ENCODE measurements around the gene CRB1. TPM values are rescaled to one million over a fixed set of nuclear protein-coding genes. Genes with fewer than 3 reads are reported as not detected.

The CRB1 gene
- total RNA-seq, 1 donor from 2014 or later = 2.6 TPM

DNA sequence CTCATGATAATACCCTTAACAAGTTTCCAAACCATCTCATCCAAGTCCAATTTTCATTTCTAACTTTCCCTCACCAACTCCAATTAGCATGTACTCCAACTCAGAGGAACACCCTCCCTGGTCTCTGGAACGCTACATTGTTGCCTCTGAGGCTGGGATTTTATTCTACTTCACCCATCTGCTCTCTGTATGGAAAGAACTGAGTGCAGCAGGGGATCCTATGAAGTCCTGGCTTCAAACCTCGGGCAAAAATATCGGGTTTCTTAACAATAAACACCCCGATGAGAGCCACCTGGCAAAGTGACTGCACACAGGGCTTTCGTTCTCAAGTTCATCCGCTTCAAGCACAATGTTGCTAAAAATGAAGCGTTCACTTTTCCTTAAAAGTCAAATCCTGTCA, 99.6 kb downstream of the CRB1 start:
- no peak overlapping the region for H3K4me3 Mint-ChIP-seq
- no peaks in the 10 kb centered on the region for H3K79me2 ChIP-seq (ENCODE audit: low read depth)
- H3K4me3 ChIP-seq = no peak overlapping the region
- H3K27me3 Mint-ChIP-seq (ENCODE audit: insufficient read depth, low read depth) = peaks cover 2% of the 10 kb centered on the region
- no peak overlapping the region for H3K9ac ChIP-seq
- H3K36me3 ChIP-seq = no peaks in the 10 kb centered on the region
- DNase-seq (ENCODE audit: low spot score) = no peak
- no peak overlapping the region for H3K27ac ChIP-seq
- H4K20me1 ChIP-seq (ENCODE audit: low read depth) = no peaks in the 10 kb centered on the region
- H3K27ac Mint-ChIP-seq = no peak overlapping the region
- H3K27me3 ChIP-seq = no peaks in the 10 kb centered on the region
- H3K4me2 ChIP-seq = no peak overlapping the region
- TF ChIP-seq EZH2phosphoT487 (IDR thresholded peaks at IDR 0.05) = no peak
- TF ChIP-seq EZH2 (IDR thresholded peaks at IDR 0.05) = no peak
- TF ChIP-seq, protein P1, sequence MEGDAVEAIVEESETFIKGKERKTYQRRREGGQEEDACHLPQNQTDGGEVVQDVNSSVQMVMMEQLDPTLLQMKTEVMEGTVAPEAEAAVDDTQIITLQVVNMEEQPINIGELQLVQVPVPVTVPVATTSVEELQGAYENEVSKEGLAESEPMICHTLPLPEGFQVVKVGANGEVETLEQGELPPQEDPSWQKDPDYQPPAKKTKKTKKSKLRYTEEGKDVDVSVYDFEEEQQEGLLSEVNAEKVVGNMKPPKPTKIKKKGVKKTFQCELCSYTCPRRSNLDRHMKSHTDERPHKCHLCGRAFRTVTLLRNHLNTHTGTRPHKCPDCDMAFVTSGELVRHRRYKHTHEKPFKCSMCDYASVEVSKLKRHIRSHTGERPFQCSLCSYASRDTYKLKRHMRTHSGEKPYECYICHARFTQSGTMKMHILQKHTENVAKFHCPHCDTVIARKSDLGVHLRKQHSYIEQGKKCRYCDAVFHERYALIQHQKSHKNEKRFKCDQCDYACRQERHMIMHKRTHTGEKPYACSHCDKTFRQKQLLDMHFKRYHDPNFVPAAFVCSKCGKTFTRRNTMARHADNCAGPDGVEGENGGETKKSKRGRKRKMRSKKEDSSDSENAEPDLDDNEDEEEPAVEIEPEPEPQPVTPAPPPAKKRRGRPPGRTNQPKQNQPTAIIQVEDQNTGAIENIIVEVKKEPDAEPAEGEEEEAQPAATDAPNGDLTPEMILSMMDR (IDR thresholded peaks at IDR 0.05) = no peak
- H3K4me1 Mint-ChIP-seq = peaks cover 2% of the 10 kb centered on the region
- H3K4me1 ChIP-seq = peaks cover 13% of the 10 kb centered on the region
- H3F3A ChIP-seq (ENCODE audit: low read depth) = no peaks in the 10 kb centered on the region
- H3K36me3 Mint-ChIP-seq = no peaks in the 10 kb centered on the region
- no peaks in the 10 kb centered on the region for H3K9me3 ChIP-seq (ENCODE audit: low read depth)
- no peaks in the 10 kb centered on the region for H3K9me3 Mint-ChIP-seq
- no peak overlapping the region for H2AFZ ChIP-seq (replicated peaks)

DNA sequence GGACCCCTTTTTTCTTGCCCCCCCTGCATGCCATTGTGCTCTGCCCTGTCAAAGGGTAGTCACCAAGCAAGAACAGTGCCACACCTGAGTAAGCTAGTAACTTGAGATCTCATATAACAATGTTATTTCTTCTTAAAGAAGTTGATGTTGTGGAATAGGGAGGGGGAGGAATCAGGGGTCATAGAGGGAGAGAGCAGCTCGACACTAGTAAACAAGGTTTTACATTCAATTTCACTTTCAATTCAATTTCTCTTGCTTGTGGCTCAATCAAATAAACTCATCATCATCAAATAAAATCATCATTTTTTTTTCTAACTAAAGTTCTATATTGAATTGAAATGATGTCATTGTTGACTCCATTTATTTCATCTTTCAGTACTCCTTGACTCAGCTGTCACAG, 106.4 kb downstream of the CRB1 start:
- Histone ChIP-seq H3K4me1 (no peaks in the 10 kb centered on the region), H2AFZ (replicated peaks) (no peak overlapping the region), H3K4me2 (no peak overlapping the region), H3K79me2 (ENCODE audit: low read depth) (no peaks in the 10 kb centered on the region), H3K27ac (no peak overlapping the region), H3K9ac (no peak overlapping the region), H3K27me3 (no peaks in the 10 kb centered on the region), H3F3A (ENCODE audit: low read depth) (no peaks in the 10 kb centered on the region), H3K4me3 (no peak overlapping the region), H4K20me1 (ENCODE audit: low read depth) (no peaks in the 10 kb centered on the region), H3K9me3 (ENCODE audit: low read depth) (no peaks in the 10 kb centered on the region), H3K36me3 (no peaks in the 10 kb centered on the region)
- no peaks in the 10 kb centered on the region for H3K9me3 Mint-ChIP-seq
- H3K4me3 Mint-ChIP-seq = no peak overlapping the region
- no peak for DNase-seq (ENCODE audit: low spot score)
- H3K27ac Mint-ChIP-seq = no peak overlapping the region
- no peaks in the 10 kb centered on the region for H3K27me3 Mint-ChIP-seq (ENCODE audit: insufficient read depth, low read depth)
- no peaks in the 10 kb centered on the region for H3K36me3 Mint-ChIP-seq
- TF ChIP-seq, protein P1 (IDR thresholded peaks at IDR 0.05) = no peak
- no peak for TF ChIP-seq EZH2 (IDR thresholded peaks at IDR 0.05)
- no peak for TF ChIP-seq EZH2phosphoT487 (IDR thresholded peaks at IDR 0.05)
- H3K4me1 Mint-ChIP-seq = no peaks in the 10 kb centered on the region

DNA sequence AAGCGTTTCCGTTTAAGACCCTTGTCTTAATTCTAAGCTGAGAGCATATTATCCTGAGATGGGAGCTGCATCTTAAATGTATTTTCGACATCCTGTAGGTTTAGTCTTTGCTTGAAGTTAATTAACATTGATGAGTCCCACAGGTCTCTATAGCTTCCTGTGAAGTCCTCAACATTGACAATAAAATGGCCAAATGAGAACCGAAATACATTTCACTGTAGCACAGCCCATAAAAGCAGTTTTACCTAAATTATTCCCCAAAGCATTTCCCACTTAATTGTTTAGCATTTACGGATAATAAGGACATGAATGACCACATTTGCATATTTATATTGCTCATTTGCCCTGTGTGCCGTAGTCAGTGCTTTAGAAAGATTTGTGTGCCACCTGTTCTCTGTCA, 116.4 kb downstream of the CRB1 start:
- DNase-seq (ENCODE audit: low spot score) = no peak
- TF ChIP-seq EZH2 (IDR thresholded peaks at IDR 0.05) (no peak), EZH2phosphoT487 (IDR thresholded peaks at IDR 0.05) (no peak)
- TF ChIP-seq, protein P1 (IDR thresholded peaks at IDR 0.05) = no peak
- H3F3A ChIP-seq (ENCODE audit: low read depth) = no peaks in the 10 kb centered on the region
- H3K27ac ChIP-seq = no peak overlapping the region
- H3K4me1 ChIP-seq = peaks cover 10% of the 10 kb centered on the region
- peaks cover 26% of the 10 kb centered on the region for H3K4me1 Mint-ChIP-seq
- H3K9me3 ChIP-seq (ENCODE audit: low read depth) = no peaks in the 10 kb centered on the region
- no peaks in the 10 kb centered on the region for H3K27me3 ChIP-seq
- H3K36me3 Mint-ChIP-seq = no peaks in the 10 kb centered on the region
- no peaks in the 10 kb centered on the region for H3K27me3 Mint-ChIP-seq (ENCODE audit: insufficient read depth, low read depth)
- peak overlapping the region; percentile 37 for H3K4me3 Mint-ChIP-seq
- no peaks in the 10 kb centered on the region for H4K20me1 ChIP-seq (ENCODE audit: low read depth)
- no peak overlapping the region for H3K27ac Mint-ChIP-seq
- H3K9ac ChIP-seq = no peak overlapping the region
- H3K4me3 ChIP-seq = no peak overlapping the region
- no peaks in the 10 kb centered on the region for H3K36me3 ChIP-seq
- no peaks in the 10 kb centered on the region for H3K9me3 Mint-ChIP-seq
- no peaks in the 10 kb centered on the region for H3K79me2 ChIP-seq (ENCODE audit: low read depth)
- no peak overlapping the region for H2AFZ ChIP-seq (replicated peaks)
- H3K4me2 ChIP-seq = peak overlapping the region; percentile 34

All from neural progenitor cell (in vitro differentiated cells).